Nephron progenitor cell (in vitro differentiated cells): Measurements from ENCODE around the gene TYW1.
"Not testable (repeated sequence)": the region's sequence is repeated elsewhere in the genome, so short reads cannot be mapped to it uniquely, and the experiment has no call there.

Experiments used
- DNase-seq: peaks from one replicate; pipeline ENCODE4 v3.0.0; 2021
- H3K27ac Mint-ChIP-seq: 2 replicates; pipeline ENCODE4 v1.8.0; 2021; ENCODE audit warnings: mild to moderate bottlenecking, moderate library complexity, mixed read lengths
- H3K27me3 Mint-ChIP-seq: 2 replicates; pipeline ENCODE4 v1.8.0; 2021; ENCODE audit warnings: mild to moderate bottlenecking, low read depth, mixed read lengths; ENCODE audit not compliant: poor library complexity
- H3K36me3 Mint-ChIP-seq: 2 replicates; pipeline ENCODE4 v1.8.0; 2021; ENCODE audit warnings: low read depth, mixed read lengths
- H3K4me1 Mint-ChIP-seq: 2 replicates; pipeline ENCODE4 v1.8.0; 2021; ENCODE audit warnings: mixed read lengths
- H3K4me3 Mint-ChIP-seq: 2 replicates; pipeline ENCODE4 v1.8.0; 2021; ENCODE audit warnings: mild to moderate bottlenecking, moderate library complexity, mixed read lengths
- H3K9me3 Mint-ChIP-seq: 2 replicates; pipeline ENCODE4 v1.8.0; 2021; ENCODE audit warnings: mild to moderate bottlenecking, moderate library complexity, mixed read lengths
- TF ChIP-seq, protein P1 (sequence below): fragments of 200-600 bp; sonication (generic); IDR thresholded peaks from 2 replicates; pipeline ENCODE4 v1.5.0; 2021; ENCODE audit warnings: antibody characterized with exemption

Gene TYW1

DNA sequence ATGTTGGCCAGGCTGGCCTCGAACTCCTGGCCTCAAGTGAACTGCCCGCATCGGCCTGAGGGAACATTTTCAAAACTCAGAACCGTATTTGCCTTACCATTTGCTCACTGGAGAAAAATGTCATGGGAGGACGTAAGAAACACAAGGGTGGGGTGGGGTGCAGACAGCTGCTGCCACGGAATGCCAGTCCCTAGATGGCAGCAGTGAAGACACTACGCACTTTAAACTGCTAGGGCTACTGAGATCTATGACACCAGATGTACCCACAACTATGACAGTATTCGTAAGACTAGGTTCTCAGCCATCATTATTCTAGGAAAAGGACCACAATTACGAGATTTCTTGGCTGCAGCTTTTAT lies 2.0 kb upstream of the TYW1 start:
- H3K4me1 Mint-ChIP-seq, result peaks cover 17% of the 10 kb centered on the region
- H3K27ac Mint-ChIP-seq, result peak overlapping the region; percentile 100
- not testable (repeated sequence) for H3K27me3 Mint-ChIP-seq, H3K9me3 Mint-ChIP-seq
- H3K36me3 Mint-ChIP-seq, result peaks cover 29% of the 10 kb centered on the region
- peak; percentile 23 for DNase-seq
- peak overlapping the region; percentile 97 for H3K4me3 Mint-ChIP-seq
- TF ChIP-seq, protein P1, sequence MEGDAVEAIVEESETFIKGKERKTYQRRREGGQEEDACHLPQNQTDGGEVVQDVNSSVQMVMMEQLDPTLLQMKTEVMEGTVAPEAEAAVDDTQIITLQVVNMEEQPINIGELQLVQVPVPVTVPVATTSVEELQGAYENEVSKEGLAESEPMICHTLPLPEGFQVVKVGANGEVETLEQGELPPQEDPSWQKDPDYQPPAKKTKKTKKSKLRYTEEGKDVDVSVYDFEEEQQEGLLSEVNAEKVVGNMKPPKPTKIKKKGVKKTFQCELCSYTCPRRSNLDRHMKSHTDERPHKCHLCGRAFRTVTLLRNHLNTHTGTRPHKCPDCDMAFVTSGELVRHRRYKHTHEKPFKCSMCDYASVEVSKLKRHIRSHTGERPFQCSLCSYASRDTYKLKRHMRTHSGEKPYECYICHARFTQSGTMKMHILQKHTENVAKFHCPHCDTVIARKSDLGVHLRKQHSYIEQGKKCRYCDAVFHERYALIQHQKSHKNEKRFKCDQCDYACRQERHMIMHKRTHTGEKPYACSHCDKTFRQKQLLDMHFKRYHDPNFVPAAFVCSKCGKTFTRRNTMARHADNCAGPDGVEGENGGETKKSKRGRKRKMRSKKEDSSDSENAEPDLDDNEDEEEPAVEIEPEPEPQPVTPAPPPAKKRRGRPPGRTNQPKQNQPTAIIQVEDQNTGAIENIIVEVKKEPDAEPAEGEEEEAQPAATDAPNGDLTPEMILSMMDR, result peak; percentile 11

DNA sequence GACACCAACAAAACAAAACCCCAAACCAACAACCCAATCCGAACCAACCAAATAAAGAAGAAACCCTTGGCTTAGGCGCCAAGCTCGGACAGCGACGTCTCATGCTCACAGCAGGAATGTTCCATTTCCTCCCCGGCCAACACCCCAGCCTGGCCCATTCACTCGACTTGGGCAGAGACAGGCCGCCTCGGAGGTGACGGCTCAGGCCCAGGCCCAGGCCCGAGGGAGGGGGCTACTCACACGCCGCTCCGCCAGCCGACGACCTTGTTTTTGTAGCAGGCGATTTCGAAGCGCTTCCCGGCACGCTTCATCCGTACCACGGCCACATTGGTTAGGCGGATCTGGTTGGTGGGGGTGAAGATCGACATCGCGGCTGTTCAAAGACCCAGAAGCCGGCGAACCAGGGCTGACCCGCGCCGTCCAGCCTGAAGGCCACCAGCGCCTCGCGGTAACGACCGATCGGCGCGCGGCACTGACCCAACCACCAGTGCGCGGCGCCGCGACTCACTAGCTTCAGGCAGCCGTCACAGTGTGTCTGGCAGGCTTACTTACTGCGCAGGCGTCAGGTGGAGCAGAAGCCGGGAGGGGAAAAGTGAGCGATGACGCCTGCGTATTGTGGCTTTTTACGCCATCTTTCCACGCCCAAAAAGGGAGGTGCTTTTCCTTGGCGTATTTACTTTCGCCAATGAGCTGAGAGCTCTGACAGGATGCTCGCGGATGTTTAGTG lies 1.4 kb upstream of the TYW1 start, which contains the start of gene SBDS:
Gene SBDS (minus strand): TSS at position 537 of the 727 bp plus-strand sequence. CDS start 169 bp downstream, at position 368.
- peak; percentile 91 for DNase-seq
- Mint-ChIP-seq H3K4me1 (peaks cover 17% of the 10 kb centered on the region), H3K4me3 (peak within 1 kb of the TSS; percentile 97), H3K27ac (peak within 1 kb of the TSS; percentile 100), H3K36me3 (peaks cover 29% of the 10 kb centered on the region)
- H3K27me3 Mint-ChIP-seq, H3K9me3 Mint-ChIP-seq: not testable (repeated sequence)
- TF ChIP-seq, protein P1, result peak; percentile 2

DNA sequence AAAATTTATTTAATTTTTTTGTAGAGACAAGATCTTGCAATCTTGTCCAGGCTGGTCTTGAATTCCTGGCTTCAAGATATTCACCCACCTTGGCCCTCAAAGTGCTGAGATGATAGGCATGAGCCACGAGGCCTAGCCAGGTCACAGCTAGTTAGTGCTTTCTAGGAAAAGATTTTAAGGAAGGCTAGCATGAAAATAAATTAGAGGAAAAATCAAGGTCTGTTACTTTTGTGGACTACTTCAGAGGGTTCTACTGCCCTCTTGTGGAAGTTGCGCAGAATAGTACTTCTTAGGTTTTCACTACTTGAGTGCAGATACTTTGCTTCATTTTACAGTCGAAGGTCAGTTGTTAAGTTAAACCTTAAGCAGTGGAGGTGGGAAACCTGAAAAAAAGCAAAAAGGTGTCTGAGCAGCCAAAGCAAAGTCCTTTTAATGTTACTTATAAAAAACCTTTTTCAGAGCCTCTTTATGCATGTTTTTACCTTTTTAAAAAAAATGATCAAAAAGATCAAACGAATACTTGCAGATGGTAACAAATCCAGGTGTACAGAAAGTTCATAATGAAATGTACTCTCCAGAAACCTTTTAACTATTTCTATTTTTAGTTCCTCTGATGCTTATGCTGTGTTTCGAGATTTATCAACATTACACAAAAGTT lies 4.1 kb downstream of the TYW1 start:
- DNase-seq, H3K4me3 Mint-ChIP-seq, H3K27ac Mint-ChIP-seq, H3K9me3 Mint-ChIP-seq, H3K27me3 Mint-ChIP-seq, H3K4me1 Mint-ChIP-seq: not testable (repeated sequence)
- H3K36me3 Mint-ChIP-seq, result peaks cover 16% of the 10 kb centered on the region
- TF ChIP-seq, protein P1, result peak; percentile 51

DNA sequence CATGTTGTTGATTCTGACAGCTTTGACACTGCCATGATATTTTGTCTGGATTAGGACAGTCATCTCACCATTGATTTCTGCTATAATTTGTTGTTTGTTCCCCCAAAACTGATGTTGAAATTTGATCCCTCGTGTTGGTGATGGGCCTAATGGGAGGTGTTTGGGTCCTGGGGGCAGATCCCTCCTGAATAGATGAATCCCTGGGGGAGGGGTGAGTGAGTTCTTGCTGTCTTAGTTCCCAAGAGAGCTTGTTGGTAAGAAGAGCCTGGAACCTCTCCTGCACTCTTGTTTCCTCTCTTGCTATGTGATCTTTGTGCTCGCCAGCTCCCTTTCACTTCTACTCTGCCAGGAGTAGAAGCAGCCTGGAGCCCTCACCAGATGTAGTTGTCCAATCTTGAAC lies 7.5 kb downstream of the TYW1 start:
- H3K27me3 Mint-ChIP-seq, result not testable (repeated sequence)

DNA sequence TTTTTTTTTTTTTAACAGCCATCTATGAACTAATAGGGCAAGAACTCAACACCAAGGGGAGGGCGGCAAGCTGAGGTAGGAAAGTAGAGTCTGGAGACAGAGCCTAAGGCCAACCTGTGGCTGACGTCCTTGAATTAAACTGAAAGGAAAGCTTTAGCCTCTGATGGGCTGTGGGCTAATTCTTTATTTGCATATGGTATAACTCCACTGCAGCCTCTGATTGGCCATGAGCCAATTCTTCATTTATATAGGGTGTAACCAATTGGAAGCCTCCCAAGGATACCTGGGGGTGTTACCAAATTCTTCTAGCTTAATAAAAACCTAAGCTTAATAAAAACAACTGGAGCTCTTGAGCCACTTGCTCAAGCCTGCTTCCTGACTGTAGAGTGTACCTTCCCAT lies 10.3 kb downstream of the TYW1 start:
- no peak overlapping the region for H3K4me3 Mint-ChIP-seq
- TF ChIP-seq, protein P1, result no peak
- DNase-seq, result no peak

More for the DNA sequence above, 7.5 kb downstream of the TYW1 start:
- not testable (repeated sequence) for H3K9me3 Mint-ChIP-seq, H3K27ac Mint-ChIP-seq, H3K4me3 Mint-ChIP-seq, DNase-seq, H3K4me1 Mint-ChIP-seq
- H3K36me3 Mint-ChIP-seq, result peaks cover 48% of the 10 kb centered on the region

DNA sequence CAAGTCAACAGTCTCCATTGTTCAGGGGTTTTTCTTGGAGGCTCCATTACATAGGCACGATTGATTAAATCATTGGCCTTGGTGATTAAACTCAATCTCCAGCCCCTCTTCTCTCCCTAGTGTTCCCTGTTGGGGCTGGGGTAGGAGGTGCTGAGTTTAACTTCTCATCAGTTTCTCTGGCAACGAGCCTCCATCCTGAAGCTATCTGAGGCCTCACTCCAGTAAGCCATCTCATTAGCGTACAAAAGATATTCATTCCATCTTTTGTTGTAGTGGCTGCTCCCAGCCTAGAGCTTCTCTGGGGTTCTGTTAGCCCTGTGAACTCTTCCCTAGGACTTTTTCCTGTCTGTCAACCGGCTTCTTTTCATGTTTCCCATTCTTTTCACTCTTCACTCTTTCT lies 11.6 kb downstream of the TYW1 start:
- DNase-seq, result no peak
- Mint-ChIP-seq H3K27ac (no peak overlapping the region), H3K36me3 (peaks cover 62% of the 10 kb centered on the region), H3K27me3 (no peaks in the 10 kb centered on the region), H3K4me3 (no peak overlapping the region), H3K4me1 (no peaks in the 10 kb centered on the region), H3K9me3 (no peaks in the 10 kb centered on the region)
- TF ChIP-seq, protein P1, result no peak

More for the DNA sequence above, 10.3 kb downstream of the TYW1 start:
- Mint-ChIP-seq H3K27ac (no peak overlapping the region), H3K36me3 (peaks cover 62% of the 10 kb centered on the region), H3K9me3 (no peaks in the 10 kb centered on the region), H3K4me1 (no peaks in the 10 kb centered on the region), H3K27me3 (no peaks in the 10 kb centered on the region)

DNA sequence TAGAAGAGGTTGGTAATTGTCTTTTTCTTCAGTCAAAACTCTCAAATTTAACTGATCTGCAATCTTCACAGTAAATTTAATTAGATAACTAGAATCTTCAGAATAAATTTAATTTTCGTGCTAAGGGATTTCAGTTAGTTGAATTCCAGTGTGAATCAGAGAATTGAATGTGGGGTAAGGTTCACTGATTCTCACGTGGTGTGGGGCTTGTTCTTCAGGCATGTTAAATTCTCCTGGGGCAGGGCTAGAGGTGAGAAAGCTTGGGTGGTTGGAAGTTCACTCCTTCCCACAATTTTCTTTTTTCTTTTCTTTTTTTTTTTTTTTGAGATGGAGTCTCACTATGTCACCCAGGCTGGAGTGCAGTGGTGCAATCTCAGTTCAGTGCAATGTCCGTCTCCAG lies 13.0 kb downstream of the TYW1 start:
- not testable (repeated sequence) for H3K4me3 Mint-ChIP-seq, H3K27me3 Mint-ChIP-seq, H3K27ac Mint-ChIP-seq, H3K9me3 Mint-ChIP-seq, H3K4me1 Mint-ChIP-seq, DNase-seq
- peaks cover 63% of the 10 kb centered on the region for H3K36me3 Mint-ChIP-seq

DNA sequence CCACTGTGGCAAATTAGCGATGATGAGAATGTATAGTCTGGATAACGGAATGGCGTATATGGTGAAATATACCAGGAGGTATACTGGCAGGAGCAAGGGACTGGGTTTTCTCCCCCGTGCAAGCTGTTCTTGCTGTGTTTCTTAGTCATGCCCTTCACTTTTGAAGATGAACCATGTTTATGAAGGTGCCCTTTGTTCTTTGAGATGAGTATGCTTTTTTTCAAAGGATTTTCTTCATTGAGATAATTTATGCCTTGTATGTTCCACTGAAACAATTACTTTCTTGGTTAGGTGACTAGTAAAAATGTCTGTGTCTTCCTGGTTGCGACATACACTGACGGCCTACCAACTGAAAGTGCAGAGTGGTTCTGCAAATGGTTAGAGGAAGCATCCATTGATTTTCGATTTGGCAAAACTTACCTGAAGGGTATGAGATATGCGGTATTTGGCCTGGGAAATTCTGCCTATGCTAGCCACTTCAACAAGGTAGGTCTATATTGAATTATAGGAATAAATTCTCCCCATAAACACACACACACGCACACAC lies 17.5 kb downstream of the TYW1 start:
- not testable (repeated sequence) for H3K27me3 Mint-ChIP-seq, H3K4me1 Mint-ChIP-seq, H3K27ac Mint-ChIP-seq, DNase-seq, H3K9me3 Mint-ChIP-seq, H3K4me3 Mint-ChIP-seq
- peaks cover 50% of the 10 kb centered on the region for H3K36me3 Mint-ChIP-seq

DNA sequence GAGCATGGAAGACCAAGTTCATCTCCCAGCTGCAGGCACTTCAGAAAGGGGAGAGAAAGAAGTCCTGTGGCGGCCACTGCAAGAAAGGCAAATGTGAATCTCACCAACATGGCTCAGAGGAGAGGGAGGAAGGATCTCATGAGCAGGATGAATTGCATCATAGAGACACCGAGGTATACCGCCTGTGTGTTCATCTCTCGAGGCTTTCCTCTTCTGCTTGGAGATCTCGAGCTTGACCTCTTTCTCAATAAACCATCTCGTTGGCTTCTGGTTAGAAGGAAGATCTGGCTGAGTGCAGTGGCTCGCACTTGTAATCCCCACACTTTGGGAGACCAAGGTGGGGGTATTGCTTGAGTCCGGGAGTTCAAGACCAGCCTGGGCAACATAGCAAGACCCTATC lies 21.3 kb downstream of the TYW1 start:
- not testable (repeated sequence) for H3K27me3 Mint-ChIP-seq, DNase-seq, H3K9me3 Mint-ChIP-seq, H3K27ac Mint-ChIP-seq, H3K4me3 Mint-ChIP-seq
- H3K4me1 Mint-ChIP-seq, result peaks cover 14% of the 10 kb centered on the region
- H3K36me3 Mint-ChIP-seq, result peaks cover 58% of the 10 kb centered on the region
